ENCODE data around the gene NOS1AP.

- no peak for TF ChIP-seq CTCF (IDR thresholded peaks at IDR 0.05)
- TF ChIP-seq POLR2A (IDR thresholded peaks at IDR 0.05) = no peak
Measured at GRCh38 chr1:162233937-162234336, 164.4 kb downstream of the NOS1AP start.

Data from body of pancreas (tissue), 4 donors.